HG02943 (cell line): ENCODE data around the gene AFMID.
"Not testable (repeated sequence)": the region's sequence is repeated elsewhere in the genome, so short reads cannot be mapped to it uniquely, and the experiment has no call there.

Experiments
- ATAC-seq: cut with Tn5 transposase; IDR thresholded peaks from one replicate; pipeline ENCODE4 v1.9.1; 2021; ENCODE audit warnings: mild to moderate bottlenecking, low read depth, moderate library complexity; ENCODE audit not compliant: unreplicated experiment

The AFMID gene

DNA sequence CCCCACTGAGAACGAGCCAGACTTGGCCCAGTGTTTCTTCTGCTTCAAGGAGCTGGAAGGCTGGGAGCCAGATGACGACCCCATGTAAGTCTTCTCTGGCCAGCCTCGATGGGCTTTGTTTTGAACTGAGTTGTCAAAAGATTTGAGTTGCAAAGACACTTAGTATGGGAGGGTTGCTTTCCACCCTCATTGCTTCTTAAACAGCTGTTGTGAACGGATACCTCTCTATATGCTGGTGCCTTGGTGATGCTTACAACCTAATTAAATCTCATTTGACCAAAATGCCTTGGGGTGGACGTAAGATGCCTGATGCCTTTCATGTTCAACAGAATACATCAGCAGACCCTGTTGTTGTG is 27.5 kb downstream of the AFMID start:
- no peak for ATAC-seq

GRCh38 chr17:78219396-78220150 is 32.4 kb downstream of the AFMID start:
- ATAC-seq = no peak

DNA sequence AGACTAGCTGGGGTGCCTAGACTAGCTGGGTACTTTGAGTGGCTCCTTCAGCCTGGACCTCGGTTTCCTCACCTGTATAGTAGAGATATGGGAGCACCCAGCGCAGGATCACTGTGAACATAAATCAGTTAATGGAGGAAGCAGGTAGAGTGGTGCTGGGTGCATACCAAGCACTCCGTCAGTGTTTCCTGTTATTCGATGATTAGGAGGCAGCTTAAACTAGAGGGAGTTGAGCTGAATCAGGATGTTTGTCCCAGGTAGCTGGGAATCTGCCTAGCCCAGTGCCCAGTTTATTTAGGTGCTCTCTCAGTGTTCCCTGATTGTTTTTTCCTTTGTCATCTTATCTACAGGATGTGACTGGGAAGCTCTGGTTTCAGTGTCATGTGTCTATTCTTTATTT is 35.9 kb downstream of the AFMID start:
- no peak for ATAC-seq

GRCh38 chr17:78223765-78224164 is 36.6 kb downstream of the AFMID start:
- ATAC-seq = no peak

DNA sequence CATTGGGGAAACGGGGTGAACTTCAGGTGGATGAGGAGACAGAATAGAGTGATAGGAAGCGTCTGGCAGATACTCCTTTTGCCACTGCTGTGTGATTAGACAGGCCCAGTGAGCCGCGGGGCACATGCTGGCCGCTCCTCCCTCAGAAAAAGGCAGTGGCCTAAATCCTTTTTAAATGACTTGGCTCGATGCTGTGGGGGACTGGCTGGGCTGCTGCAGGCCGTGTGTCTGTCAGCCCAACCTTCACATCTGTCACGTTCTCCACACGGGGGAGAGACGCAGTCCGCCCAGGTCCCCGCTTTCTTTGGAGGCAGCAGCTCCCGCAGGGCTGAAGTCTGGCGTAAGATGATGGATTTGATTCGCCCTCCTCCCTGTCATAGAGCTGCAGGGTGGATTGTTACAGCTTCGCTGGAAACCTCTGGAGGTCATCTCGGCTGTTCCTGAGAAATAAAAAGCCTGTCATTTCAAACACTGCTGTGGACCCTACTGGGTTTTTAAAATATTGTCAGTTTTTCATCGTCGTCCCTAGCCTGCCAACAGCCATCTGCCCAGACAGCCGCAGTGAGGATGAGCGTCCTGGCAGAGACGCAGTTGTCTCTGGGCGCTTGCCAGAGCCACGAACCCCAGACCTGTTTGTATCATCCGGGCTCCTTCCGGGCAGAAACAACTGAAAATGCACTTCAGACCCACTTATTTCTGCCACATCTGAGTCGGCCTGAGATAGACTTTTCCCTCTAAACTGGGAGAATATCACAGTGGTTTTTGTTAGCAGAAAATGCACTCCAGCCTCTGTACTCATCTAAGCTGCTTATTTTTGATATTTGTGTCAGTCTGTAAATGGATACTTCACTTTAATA is 37.3 kb downstream of the AFMID start:
- no peak for ATAC-seq

- ATAC-seq = no peak
Measured at GRCh38 chr17:78225088-78225865, 38.1 kb downstream of the AFMID start.

- ATAC-seq = no peak
Measured at GRCh38 chr17:78226055-78226758, 39.0 kb downstream of the AFMID start.

DNA sequence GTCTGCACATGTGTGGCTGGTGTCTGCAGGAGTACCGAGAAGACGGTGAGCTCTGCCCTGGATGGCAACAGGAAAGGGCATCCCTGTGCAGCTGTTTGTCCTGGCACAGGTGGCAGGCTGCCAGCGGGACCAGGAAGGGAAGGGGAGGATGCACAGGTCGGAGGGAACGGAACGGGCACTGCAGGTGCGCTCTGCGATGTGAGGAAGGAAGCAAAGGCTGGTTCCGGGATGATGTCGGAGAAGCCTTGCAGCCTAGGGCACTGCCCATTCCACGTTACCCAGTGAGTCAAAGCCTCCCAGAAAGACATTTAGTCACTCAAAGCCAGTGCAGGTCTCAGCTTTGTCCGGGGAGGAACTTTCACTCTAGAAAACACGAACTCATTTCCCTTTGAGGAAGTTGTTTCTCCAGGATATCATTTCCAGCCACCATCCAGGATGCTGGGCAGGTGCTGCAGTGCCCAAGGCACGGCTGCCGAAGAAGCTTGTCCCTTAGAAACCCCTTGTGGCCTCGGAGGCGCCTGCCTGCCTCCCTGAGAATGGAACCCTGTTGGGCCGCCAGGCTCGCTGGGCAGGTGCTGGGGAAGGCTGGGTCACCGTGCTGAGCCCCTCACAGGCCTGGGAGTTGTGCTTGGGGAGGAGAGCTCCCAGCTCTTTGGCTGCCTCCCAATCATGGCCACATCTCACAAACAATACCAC is 39.7 kb downstream of the AFMID start:
- ATAC-seq = no peak

DNA sequence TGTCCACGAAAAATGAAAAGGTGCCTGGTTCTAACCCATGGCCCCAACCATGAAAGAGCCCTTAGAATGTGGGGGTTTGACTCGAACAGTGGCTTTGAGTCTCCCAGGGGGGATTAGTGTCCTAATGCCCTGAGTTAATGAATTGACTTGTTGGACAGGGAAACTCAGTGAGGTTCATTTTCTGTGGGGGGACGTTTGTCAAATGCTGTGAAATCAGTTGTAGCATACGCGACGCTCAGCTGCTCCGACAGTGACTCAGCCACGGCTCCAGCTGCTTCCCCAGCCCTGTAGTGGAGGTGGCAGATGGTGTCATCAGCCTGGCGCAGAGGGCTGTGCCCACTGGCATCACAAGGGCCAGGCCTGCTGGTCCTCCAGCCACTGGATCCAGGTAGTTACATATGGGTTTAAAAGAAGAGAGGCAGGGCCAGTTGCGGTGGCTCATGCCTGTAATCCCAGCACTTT is 40.3 kb downstream of the AFMID start:
- ATAC-seq = no peak

GRCh38 chr17:78228176-78228575 is 41.0 kb downstream of the AFMID start:
- no peak for ATAC-seq

DNA sequence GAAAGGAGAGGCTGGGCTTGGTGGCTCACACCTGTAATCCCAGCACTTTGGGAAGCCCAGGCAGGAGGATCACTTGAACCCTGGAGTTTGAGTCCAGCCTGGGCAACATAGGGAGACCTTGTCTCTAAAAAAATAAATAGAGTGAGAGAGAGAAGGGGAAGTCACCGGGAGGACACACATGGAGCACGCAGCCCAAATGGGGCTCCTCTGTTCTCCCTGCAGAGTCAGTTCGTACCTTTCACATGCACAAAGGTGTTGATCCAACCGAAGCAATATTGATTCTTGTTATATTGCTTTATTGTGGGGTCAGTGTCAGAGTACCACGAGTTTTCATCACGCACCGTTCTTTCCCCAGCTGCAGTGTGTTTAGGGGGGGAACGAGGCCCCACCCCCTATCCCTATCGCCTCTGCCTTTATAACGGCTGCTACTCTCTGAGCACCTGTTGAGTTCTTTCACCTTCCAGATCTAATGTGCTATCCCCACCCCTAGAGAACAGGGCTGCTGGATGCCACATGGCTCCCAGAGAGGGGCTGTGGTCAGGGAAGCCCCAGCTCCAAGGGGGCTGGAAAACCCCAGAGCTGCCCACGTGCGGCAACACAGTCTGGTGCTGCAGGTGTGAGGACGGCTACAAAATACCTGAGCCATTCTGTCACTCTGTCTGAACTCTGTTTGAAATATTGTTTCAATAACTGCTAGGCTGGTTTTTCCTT is 43.2 kb downstream of the AFMID start:
- ATAC-seq = no peak

- ATAC-seq = no peak
Measured at GRCh38 chr17:78230996-78231935, 44.1 kb downstream of the AFMID start, which contains the start of gene TMEM235. Gene TMEM235, plus strand, starts transcription at chr17:78231631. Its CDS starts 393 bp downstream, at chr17:78232024.

DNA sequence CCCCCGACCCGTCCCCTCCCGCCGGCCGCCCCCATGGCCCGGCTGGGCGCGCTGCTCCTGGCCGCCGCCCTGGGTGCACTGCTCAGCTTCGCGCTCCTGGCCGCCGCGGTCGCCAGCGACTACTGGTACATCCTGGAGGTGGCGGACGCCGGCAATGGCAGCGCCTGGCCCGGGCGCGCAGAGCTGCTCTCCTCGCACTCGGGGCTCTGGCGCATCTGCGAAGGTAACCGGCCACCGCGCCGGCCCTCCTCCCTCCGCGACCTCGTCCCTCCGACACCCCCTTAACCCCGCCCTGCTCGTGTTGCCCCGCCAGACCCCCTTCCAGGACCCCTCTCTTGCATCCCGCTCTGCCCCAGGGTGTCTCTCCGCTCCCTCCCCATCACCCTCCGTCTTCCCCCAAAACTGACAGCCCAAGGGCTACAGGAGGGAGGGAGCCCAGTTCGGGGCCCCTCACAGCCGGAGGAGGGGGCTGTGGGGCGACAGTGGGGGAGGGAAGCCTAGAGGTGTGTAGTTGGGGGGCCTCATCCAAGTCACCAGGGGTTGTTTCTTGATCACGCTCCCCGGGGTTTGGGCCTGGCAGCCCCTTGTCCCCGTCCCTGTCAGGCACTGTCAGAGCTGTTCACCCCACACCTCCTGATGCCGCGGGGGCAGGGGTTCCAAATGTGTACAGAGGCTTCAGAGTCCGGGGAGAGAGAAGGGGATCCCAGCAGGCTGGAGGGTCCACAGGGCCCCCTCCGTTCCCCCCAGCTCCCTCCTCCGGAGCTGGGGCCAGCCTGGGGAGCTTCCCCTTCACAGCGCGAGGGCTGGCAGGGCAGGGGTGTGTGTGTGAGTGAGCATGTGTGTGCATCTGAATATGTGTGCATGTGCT is 45.1 kb downstream of the AFMID start:
- no peak for ATAC-seq

- no peak for ATAC-seq
Measured at GRCh38 chr17:78232859-78233173, 45.7 kb downstream of the AFMID start.

GRCh38 chr17:78233678-78234077 is 46.5 kb downstream of the AFMID start:
- no peak for ATAC-seq

DNA sequence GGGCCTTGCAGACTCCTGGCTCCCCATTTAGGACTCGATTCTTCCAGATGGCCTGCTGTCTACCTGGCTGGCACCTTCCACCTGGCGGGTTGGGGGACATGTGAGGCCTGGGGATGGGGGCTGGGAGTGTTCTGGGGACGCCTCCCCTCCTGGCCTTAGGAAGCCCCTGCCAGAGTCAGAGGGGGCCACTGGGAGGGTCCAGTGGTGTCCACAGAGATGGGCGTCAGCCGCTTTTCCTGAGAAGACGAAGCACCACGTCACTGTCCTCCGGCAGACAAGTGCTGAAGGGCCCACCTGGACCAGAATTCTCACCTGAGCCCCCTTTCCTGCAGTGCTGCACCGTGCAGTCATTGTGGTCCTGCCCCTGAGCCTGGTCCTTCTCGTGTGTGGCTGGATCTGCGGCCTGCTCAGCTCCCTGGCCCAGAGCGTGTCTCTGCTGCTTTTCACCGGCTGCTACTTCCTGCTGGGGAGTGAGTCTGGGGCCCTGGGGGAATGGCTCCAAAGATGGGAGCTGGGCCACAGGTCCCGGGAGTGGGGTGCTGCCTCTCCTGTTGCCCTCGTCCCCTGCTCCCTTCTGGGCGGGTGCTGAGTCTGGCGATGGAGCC is 47.2 kb downstream of the AFMID start:
- no peak for ATAC-seq

GRCh38 chr17:78235022-78235421 is 47.9 kb downstream of the AFMID start:
- not testable (repeated sequence) for ATAC-seq
